HG03045 (cell line): Measurements from ENCODE around the gene DEPDC5.
A peak's percentile ranks its signal among the peaks of the same experiment; 100 is the strongest.

Experiments used
- ATAC-seq: cut with Tn5 transposase; IDR thresholded peaks from one replicate; pipeline ENCODE4 v1.9.1; 2021; ENCODE audit warnings: mild to moderate bottlenecking, moderate library complexity; ENCODE audit not compliant: unreplicated experiment

The DEPDC5 gene

DNA sequence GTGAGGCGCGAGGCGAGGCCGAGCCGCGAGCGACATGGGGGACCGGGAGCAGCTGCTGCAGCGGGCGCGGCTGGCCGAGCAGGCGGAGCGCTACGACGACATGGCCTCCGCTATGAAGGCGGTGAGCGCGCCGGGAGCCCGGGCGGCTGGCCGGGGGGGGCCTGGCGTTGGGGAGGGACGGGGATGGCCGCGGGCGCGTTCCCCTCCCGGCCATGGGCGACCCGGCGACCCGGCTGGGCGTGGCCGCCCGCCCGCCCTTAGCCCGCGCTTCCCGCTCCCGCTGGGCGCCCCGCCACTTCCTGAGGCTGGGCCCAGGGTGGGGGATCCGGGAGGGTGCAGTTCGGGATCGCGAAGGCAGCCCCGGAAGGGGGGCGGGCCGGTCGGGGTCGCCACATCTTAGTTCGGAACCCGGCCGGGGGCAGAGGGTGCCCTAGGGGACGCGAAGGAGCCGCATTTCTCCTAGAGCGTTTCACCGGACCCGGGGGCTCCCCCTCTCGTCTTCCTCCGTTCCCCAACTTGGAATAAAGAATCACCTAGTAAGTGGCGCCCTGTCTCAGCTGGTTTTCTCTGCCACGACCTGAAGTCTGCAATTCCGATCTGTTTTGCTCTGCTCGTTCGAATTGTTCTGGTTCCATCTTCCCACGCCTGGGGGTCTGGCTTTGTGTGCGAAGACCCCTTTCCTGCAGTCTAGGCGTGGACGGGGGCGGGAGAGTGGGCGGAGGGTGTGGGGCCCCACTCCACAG is 191.1 kb downstream of the DEPDC5 start:
- ATAC-seq: peak; percentile 33

DNA sequence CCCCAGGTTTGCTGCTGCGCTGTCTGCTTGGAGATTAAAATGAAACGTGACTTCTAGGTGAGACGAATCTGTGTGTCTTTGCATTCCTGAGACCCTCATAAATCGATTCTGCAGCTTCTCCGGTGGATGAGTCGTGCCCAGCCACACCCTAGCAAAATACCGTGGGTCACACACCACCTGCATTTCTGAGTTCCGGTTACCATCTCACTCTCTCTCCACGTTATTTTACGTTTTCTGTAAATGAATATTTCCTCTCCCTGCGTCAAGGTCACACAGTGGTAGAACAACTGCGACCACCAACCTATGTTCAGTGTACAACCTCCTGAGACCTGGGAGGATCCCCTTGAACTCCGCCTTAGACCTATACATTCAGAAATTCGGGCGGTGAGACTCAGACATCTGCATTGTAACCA is 191.6 kb downstream of the DEPDC5 start:
- no peak for ATAC-seq

DNA sequence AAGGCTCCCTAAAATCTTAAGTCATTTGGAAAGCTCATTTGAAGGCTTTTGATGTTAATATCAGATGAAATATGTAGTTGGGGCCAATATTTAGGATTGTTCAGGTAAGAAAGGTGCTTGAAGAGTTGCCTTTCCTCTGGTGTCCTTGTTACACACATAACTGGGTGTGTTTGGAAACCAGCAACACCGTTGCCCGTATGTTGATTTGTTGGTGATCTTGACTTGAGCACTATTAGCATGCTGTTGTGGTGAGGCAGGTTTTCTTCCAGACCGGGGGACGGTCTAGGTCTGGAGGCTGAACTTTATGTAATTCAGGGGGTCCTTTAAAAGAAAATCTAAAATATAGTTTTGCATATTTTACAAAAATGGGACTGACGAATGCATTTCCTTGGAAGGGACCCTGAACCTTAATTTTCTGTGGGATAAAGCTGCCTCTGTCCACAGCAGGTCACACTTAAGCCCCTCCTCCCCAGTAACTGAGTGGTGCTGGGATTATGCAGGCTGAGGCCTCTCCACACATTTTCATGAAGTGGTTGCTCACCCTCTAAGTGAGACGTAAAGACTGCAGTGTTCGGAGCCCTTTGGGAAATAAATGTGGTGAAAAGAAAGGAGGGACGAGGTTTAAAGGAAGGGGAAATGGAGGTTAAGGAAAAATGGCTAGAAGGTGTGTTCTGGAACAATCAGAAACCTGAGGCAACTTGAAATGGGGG is 192.3 kb downstream of the DEPDC5 start:
- no peak for ATAC-seq

DNA sequence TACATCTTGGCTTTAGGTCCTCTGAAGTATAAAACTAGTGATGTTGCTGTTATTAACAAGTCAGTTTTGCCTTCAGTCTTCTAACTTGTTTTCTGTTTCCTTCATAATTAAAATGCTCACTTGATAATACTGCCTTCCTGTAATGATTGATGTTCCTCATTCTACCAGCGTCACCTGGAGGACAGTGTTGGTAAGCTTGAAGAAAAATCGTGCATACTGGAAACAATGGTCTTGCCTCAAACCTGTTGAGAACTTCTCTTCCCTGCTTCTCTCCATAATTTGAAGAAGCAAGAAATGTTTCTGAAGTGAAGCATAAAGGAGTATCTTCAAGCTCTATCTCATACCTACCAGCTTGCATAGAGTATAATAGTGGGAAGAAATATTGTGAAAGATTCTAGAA is 193.5 kb downstream of the DEPDC5 start:
- ATAC-seq: no peak

DNA sequence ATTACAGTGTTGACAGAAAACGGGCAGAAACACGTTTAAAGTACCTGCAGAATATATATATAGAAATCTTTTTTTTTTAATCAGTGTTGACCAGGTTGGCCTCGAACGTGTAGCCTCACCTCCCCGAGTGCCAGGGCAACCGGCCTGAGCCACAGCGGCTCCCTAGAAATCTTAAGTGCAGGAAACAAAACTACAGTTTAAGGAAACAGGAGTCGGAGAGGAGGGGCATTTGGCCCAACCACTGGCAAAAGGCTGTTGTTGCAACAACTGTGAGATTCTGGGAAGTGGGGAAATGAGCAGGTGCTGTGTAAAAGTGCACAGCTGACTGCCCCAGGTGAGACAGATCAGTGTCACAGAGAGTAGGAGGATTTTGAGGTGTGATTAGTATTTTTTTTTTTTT is 194.2 kb downstream of the DEPDC5 start:
- no peak for ATAC-seq

DNA sequence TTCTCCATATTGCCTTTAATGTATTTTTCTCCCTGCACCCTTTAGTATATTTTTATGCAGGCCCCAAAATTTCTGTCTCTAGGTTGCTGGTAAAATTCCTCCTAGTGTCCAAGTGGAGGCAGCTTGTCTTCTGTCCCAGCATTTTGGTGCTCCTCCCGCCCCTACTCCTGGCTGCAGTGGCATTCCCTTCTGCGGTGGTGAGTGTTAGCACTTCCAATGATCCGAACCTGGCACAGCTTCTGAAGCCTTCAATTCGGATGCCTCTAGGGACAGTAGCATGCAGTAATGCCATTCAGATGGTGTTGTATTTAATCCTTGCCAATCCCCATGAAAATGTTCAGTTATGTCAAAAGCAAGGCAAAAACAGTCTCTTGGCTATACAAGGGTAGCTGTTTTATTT is 196.4 kb downstream of the DEPDC5 start:
- no peak for ATAC-seq

DNA sequence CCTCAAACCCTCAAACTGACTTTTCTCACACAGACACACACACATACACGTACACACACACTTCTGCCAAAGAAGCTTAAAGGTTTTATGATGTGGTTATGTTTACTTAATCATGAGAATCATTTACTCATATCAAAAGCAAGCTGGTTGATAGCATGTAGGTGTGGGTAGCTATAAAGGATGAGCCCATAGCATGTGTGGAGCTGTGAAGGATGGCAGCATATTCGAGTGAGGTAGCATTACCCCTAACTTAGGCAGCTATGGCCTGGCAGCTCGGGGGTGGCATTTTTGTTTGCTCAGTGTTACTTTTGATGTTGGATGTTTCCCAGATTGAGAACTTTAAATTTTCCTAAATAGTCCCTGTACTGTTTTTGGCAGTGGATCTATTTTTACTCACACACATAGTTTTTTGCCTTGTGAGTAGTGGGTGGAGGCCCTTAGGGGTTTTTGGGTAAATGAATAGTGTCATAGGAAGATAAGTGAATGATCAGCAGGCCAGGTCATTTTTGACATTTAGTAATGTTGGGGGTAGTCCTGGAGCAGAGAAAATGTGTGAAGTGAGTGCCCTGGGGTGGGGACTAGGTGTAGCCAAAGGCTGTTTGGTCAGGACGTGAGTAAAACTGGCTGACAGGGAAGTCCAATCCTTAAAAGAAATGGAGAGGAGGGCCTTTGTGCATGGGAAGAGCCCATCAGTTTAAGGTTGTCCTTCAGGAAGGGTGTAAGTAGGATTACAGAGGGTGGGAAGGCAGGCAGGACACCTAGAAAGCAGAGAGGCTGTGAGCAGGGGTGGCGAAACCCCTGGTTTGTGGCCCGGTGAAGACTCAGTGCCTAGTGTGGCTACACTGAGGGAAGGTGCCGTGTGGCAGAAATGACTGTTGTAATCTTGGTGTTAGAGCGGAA is 197.6 kb downstream of the DEPDC5 start:
- no peak for ATAC-seq

DNA sequence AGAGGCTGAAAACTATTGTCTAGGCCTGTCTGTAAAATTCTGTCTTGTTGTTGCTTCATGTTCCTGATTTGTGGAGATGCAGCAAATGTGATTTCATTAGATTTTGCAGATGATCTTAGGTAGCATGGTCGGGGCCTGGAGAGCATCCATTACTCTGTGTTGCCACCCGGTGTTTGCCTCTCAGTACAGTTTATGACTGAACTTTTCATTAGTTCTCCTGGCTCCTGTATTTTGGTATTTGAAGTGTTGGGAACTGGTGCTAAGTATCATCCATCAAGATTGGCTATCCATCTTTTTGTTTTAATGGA is 198.2 kb downstream of the DEPDC5 start:
- ATAC-seq: no peak

DNA sequence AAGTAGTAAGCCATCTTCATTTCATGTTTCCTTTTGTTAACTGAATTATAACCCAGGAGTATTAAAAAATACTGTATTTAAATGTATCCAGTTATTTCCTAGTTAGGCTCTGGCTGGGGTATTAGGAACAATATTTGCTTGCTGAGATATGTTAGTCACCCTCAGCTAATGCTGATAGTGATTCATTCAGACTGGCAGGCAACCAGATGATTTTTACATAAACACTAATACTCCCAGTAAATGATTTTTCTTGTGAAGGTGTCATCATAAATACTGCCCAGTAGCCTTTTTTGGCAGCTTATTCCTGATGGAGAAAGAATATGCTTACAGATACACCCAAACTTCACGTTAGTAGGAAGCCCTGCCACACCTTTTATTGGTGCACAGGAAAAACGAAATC is 198.7 kb downstream of the DEPDC5 start:
- no peak for ATAC-seq

DNA sequence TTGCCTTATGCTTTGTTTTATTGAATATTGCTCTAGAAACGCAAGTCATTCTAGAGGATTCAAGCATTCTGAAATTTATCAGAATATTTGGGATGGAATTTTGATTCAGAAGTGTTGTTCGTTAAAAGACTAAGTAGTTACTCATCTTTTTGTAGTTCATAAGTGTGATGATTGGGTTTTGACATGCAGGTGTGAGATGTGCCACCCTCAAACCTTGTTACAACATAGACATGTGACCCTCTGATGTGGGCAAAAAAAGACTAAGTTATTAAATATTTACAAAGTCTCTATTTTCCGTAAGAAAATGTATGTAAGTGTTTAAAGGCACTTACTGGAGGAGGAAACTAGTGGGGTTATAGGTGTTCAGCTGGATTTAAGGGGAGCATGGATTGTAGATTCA is 199.4 kb downstream of the DEPDC5 start:
- ATAC-seq: no peak

DNA sequence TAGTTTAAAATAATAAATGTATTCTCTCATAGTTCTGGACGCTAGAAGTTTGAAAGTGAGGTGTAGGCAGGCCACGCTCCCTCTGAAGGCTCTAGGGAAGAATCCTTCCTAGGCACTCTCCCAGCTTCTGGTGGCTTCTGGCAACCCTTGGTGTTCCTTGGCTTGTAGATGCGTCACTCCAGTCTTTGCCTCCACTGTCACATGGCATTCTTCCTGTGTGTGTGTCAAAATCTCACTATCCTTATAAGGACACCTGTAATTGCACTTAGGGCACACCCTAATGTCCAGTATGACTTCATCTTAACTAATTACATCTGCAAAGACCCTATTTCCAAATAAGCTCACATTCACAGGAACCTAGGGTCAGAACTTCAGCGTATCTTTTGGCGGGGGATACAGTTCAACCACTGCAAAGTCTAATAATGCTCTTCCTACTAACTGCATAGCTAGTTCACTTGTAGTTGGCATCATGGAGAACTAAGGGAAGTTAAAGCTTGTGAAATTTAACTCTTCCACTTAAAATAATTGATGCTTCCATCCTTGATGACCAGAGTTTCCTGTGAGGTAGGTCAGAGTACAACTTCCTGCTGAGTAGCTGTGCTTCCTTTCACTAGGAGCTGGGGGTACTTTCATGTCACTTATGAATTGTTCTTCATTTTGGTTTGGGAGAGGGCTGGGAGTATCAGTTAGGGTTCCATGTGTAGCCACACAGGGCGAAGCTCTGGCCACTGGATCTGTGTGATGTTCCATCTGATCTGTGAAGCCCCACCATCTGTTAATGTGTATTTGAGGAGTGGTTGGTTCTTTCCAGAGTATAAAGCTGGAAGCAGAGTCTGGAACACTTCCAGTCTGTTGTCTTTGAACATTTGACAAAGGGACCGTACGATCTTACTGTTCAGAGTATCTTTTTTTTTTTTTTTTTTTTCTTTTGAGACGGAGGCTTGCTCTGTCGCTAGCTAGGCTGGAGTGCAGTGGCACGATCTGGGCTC is 201.0 kb downstream of the DEPDC5 start:
- ATAC-seq: no peak

DNA sequence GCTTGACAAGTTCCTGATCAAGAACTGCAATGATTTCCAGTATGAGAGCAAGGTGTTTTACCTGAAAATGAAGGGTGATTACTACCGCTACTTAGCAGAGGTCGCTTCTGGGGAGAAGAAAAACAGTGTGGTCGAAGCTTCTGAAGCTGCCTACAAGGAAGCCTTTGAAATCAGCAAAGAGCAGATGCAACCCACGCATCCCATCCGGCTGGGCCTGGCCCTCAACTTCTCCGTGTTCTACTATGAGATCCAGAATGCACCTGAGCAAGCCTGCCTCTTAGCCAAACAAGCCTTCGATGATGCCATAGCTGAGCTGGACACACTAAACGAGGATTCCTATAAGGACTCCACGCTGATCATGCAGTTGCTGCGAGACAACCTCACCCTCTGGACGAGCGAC is 202.5 kb downstream of the DEPDC5 start:
- no peak for ATAC-seq
